Stimulated activated CD8-positive, alpha-beta memory T cell treated with anti-CD3 and anti-CD28 coated beads, Interleukin-7, amount 100 ng/mL, for 48 hours (primary cell): ENCODE measurements around the gene CPNE7.
"Not testable (repeated sequence)": the region's sequence is repeated elsewhere in the genome, so short reads cannot be mapped to it uniquely, and the experiment has no call there.

ENCODE experiments used
- DNase-seq, 2 donors: peaks; one replicate each; pipeline ENCODE4 v3.0.0-alpha.2; 2020; ENCODE audit warnings: low read depth in 1 of 2; ENCODE audit errors: extremely low read depth in 1 of 2

CPNE7 gene

DNA sequence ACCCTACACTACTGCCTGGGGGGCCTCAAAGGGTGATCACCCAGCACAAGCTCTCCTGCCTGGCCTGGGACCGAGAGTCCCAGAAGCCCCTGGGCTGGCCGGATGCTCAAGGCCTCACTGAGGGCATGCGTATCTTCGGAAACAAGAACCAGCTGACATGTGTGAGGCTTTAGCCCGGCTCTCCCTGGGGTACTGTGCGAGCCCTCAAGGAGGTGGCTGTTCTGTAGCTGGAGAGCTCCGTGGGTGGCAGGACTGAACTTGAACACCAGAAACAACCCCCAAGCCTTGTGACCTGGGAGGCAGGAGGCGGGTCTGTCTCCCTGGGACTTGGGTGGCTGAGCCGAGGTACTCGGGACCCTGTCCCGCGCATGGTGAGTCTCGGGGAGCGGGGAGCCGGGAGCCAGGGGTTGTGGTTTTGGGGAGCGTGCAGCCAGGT is 44.9 kb downstream of the CPNE7 start:
- no peak for DNase-seq

DNA sequence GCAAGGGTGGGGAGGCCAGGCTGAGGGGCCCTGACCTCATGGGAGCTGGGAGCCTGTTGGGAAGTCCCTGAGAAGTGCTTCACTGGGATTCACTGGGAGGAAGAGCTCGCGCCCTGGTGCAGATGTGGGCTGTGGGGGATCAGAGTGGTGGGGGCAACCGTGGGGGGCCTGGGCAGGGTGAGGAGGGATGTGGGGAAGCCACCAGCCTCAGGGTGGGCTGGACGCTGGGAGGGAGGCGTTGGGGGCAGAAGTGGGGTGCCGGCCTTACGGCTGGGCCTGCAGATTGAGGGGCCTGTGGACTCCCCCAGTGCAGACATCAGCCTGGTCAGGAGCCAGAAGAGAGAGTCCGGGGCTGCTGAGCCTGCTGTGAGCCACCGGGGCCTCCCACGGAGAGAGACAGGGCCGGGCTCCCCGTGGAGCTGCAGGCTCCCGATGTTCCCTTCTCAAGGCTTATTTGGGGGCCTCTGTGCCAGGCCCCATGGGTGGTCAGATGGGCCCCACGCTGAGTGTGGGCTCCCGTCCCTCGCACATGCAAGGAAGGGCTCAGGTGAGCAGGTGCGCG is 45.7 kb downstream of the CPNE7 start:
- no peak for DNase-seq

DNA sequence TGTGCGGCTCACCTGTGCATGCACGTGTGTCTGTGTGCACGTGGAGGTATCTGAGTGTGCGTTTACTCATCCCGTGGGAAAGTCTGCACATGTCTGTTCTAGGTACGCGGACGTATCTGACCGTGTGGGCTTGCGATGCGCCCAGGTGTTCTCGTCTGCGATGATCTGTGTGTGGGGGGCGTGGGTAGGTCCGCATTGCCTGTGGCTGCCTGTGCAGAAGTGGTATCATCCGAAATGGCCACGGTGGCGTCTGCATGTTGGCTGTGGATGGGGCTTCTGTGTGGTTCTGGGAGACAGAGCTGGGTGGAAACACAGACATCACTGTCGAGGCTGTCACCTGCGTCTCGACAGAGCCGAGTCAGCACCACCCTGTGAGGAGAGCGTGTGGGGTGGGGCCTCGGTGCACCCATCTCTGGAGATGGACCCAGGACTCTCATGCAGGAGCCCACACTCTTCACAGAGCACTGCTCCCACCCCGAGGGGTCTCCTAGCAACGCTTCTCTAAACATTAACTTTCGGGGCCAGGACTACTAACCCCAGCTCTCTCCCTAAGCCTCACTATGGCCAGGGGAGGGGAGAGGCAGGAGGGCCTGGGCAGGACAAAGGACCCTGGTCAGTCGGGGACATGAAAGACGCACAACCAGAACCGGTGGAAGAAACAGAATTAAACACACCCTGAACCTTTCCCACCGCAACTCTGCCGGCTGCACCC is 46.3 kb downstream of the CPNE7 start:
- no peak for DNase-seq

DNA sequence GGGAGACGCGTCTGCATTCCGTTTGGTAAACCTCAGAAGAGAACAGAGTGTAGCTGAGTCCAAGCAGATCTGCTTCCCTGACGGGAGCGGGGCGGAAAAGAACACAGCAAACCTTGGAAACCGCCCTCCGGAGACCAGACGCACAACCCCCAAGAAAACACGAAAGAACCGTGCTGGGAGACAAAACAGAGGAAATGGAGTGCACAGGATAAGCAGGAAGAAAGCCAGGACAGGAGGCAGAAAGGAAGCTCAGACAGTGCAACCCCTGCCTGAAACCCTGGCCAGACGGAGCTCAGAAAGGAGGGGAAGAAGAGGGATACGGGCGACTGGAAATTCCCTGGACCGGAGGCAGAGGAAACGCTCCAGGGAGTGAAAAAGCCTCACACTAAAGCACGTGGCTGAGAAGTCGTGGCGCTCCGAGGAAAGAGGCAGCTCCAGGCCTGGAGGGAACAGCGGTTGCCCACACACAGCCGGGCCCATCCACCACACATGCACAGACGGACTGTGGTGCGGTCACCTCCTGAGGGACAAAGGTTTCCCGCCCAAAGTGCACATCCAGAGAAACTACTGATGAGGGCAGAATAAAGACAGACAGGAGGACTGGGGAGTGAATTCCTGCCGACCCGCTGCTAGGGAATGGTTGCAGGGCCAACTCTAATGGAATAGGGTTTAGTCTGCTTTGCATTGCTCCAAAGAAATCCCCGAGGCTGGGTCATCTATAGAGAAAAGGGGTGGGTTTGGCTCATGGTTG is 48.1 kb downstream of the CPNE7 start:
- no peak for DNase-seq

GRCh38 chr16:89624777-89625761 is 49.5 kb downstream of the CPNE7 start:
- DNase-seq = no peak

DNA sequence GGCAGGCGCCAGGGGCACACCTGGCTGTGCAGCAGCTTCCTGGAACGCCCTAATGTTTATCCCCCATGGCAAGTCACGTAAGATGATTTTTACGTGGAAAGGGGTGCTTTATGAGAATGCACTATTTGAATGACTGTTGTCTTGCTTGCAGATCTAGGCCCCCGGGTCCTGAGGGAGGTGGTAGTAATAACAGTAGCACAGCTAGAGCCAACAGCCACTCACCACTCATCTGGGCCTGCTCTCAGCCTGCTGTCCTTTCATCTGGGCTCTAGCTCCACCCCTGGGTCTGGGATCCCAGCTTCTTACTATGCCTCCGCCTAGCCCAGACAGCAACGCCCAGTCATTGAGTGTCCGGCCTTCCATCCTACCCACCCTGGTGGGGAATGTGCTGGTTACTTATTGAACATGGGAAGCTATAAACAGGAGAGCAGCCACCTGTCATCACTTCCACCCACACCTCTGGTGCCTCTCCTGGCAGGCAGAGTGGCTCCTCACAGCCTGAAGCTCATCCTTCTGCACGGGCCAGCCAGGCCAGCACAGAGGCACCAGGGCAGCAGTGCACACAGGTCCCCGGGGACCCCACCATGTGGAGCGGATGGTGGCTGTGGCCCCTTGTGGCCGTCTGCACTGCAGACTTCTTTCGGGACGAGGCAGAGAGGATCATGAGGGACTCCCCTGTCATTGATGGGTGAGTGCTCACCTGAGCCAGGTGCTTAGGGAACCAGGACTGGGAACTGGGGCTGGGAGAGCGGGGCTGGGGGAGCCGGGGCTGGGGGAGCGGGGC is 54.5 kb downstream of the CPNE7 start:
- DNase-seq = no peak

GRCh38 chr16:89633064-89633631 is 57.6 kb downstream of the CPNE7 start:
- no peak for DNase-seq

GRCh38 chr16:89634463-89635385 is 59.2 kb downstream of the CPNE7 start:
- not testable (repeated sequence) for DNase-seq

DNA sequence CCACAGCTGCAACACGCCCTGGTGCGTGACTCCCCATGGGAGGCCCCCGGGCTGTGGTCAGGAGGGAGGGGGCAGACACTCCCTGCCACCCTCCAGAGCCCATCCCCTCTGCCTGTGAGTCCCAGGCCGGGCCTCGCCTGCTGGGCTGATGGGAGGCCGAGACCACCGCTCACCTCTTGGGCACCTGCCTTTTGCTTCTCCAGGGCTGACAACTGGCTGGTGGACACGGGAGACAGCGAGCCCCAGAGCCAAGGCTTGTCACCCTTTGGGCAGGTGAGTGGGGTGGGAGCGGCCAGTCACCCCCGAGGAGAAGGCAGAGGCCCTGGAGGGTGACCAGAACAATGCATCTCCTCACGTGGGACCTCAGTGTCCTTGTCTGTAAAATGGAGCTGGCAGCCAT is 61.1 kb downstream of the CPNE7 start:
- DNase-seq = no peak

DNA sequence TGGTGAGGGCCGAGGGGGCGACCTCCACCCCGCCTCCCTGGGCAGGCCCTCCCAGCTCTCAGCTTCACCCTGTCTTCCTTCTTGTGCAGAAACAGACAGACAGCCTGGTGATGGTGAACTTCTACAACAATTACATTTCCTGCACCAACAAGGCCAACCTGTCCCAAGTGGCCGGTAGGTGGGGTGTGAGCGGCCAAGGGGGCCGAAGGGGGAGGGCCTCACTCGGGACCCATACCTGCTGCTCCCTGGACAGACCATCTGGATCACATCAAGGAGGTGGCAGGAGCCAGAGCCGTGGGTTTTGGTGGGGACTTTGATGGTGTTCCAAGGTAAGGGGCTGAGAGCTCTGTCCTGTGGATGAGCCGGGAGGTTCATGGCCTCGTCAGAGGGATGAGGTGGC is 61.8 kb downstream of the CPNE7 start:
- DNase-seq = no peak

DNA sequence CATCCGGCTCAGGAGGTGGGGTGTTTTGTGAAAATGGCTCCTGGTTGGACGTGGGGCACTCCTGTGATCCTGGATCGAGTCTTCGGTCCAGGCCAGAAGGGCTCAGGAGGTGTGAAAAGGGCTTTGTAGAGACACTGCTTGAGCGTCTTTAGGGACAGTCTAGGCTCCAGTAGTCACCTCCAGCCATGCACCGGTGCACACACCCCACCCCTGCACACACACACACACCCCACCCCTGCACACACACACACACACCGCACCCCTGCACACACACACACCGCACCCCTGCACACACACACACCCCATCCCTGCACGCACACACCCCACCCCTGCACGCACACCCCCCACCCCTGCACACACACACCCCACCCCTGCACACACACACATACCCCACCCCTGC is 62.9 kb downstream of the CPNE7 start:
- no peak for DNase-seq

- no peak for DNase-seq
These were observed 63.8 kb downstream of the CPNE7 start for GRCh38 chr16:89639385-89639784.

GRCh38 chr16:89641458-89642119 is 66.0 kb downstream of the CPNE7 start:
- no peak for DNase-seq

- no peak for DNase-seq
These were observed 67.0 kb downstream of the CPNE7 start for GRCh38 chr16:89642574-89642973.

GRCh38 chr16:89643769-89644300 is 68.3 kb downstream of the CPNE7 start:
- DNase-seq = no peak

DNA sequence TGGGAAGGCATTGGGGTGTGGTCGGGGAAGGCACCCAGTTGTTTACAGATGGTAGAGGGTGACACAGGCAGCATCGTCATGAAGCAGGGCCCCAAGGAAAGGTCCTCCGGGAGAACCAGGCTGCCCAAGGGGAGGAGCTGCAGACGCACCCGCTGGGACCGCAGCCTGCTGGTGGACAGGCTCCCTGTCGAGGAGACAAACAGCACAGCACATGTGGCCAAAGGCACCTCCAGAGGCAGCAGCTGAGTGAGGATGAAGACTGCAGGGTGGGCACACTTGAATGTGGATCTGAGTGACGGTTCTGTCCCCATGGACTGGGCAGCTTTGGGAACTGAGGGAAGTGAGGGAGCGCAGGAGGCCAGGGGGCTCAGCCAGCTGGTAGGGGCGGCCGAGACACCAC is 69.6 kb downstream of the CPNE7 start:
- no peak for DNase-seq

- DNase-seq = no peak
These were observed 70.7 kb downstream of the CPNE7 start for GRCh38 chr16:89646270-89646669.
